Activated naive CD8-positive, alpha-beta T cell treated with anti-CD3 and anti-CD28 coated beads, Interleukin-2, amount 10 ng/mL, durations not matched to agents 7 days and 5 days (primary cell): ENCODE data around the gene AKIRIN2. TPM values are rescaled to one million over a fixed set of nuclear protein-coding genes. Genes with fewer than 3 reads are reported as not detected.

Experiments used
- ATAC-seq: fragments of 150-1000 bp; cut with Tn5 transposase; one replicate; pipeline ENCODE4 v1.10.0; 2021; ENCODE audit warnings: low read depth, moderate library complexity
- POLR2A ChIA-PET: fragments of 350-600 bp; sonication (Branson Sonifier 250); formaldehyde crosslinking; loops from one replicate; lab custom pipeline; 2021; ENCODE audit warnings: antibody characterized with exemption; lab: Charles Lee
- DNase-seq: peaks from one replicate; pipeline ENCODE4 v3.0.0; 2021
- H3K27ac Mint-ChIP-seq: one replicate; pipeline ENCODE4 v1.8.0; 2022; ENCODE audit warnings: mild to moderate bottlenecking, mixed read lengths
- H3K27me3 Mint-ChIP-seq: one replicate; pipeline ENCODE4 v1.8.0; 2022; ENCODE audit warnings: mild to moderate bottlenecking, moderate library complexity, mixed read lengths
- H3K36me3 Mint-ChIP-seq: one replicate; pipeline ENCODE4 v1.8.0; 2021; ENCODE audit warnings: mild to moderate bottlenecking, mixed read lengths
- H3K4me1 Mint-ChIP-seq: one replicate; pipeline ENCODE4 v1.8.0; 2021; ENCODE audit warnings: mixed read lengths
- H3K4me3 Mint-ChIP-seq: one replicate; pipeline ENCODE4 v1.8.0; 2022; ENCODE audit warnings: mild to moderate bottlenecking, moderate library complexity, mixed read lengths
- H3K9me3 Mint-ChIP-seq: one replicate; pipeline ENCODE4 v1.8.0; 2021; ENCODE audit warnings: mixed read lengths
- total RNA-seq, 2 experiments: library from RNA; stranded (reverse); gene quantifications; one replicate each; pipeline ENCODE4 v1.2.3, GENCODE V29; 2021

The AKIRIN2 gene
- total RNA-seq, 2 experiments from 2014 or later, result 45.3 to 51.8 TPM

- Mint-ChIP-seq H3K36me3 (peaks cover 25% of the 10 kb centered on the region), H3K4me1 (peaks cover 10% of the 10 kb centered on the region), H3K27ac (no peak overlapping the region), H3K9me3 (no peaks in the 10 kb centered on the region), H3K4me3 (no peak overlapping the region), H3K27me3 (no peaks in the 10 kb centered on the region)
- POLR2A ChIA-PET, result no interaction called here
- DNase-seq, result no peak
- ATAC-seq, result no peak
Observed at GRCh38 chr6:87653074-87653962, 48.7 kb downstream of the AKIRIN2 start.

GRCh38 chr6:87645080-87645479 lies 57.0 kb downstream of the AKIRIN2 start:
- DNase-seq (no peak), ATAC-seq (peak; percentile 56)
- H3K4me3 Mint-ChIP-seq, result peak overlapping the region; percentile 76
- POLR2A ChIA-PET, result no interaction called here
- peaks cover 10% of the 10 kb centered on the region for H3K36me3 Mint-ChIP-seq
- peaks cover 15% of the 10 kb centered on the region for H3K4me1 Mint-ChIP-seq
- H3K27ac Mint-ChIP-seq, result peak overlapping the region; percentile 79
- no peaks in the 10 kb centered on the region for H3K27me3 Mint-ChIP-seq
- H3K9me3 Mint-ChIP-seq, result no peaks in the 10 kb centered on the region

GRCh38 chr6:87641065-87641692 lies 60.9 kb downstream of the AKIRIN2 start:
- Mint-ChIP-seq H3K4me3 (no peak overlapping the region), H3K27ac (no peak overlapping the region), H3K4me1 (peaks cover 15% of the 10 kb centered on the region), H3K27me3 (no peaks in the 10 kb centered on the region), H3K9me3 (no peaks in the 10 kb centered on the region), H3K36me3 (peaks cover 17% of the 10 kb centered on the region)
- ATAC-seq, result peak; percentile 36
- no peak for DNase-seq
- POLR2A ChIA-PET, result interaction anchor here (0.8 kb wide), 1 partner anchor 61 kb away, joined by 4 read pairs; the partner anchor contains the start of gene AKIRIN2

- no peak overlapping the region for H3K27ac Mint-ChIP-seq
- H3K36me3 Mint-ChIP-seq, result peaks cover 19% of the 10 kb centered on the region
- POLR2A ChIA-PET, result no interaction called here
- ATAC-seq, result no peak
- no peak for DNase-seq
- H3K9me3 Mint-ChIP-seq, result no peaks in the 10 kb centered on the region
- peaks cover 8% of the 10 kb centered on the region for H3K4me1 Mint-ChIP-seq
- no peaks in the 10 kb centered on the region for H3K27me3 Mint-ChIP-seq
- H3K4me3 Mint-ChIP-seq, result no peak overlapping the region
Observed at GRCh38 chr6:87639373-87639772, 62.7 kb downstream of the AKIRIN2 start.

- POLR2A ChIA-PET, result no interaction called here
- no peaks in the 10 kb centered on the region for H3K9me3 Mint-ChIP-seq
- DNase-seq (no peak), ATAC-seq (no peak)
- H3K4me1 Mint-ChIP-seq, result peaks cover 8% of the 10 kb centered on the region
- peaks cover 22% of the 10 kb centered on the region for H3K36me3 Mint-ChIP-seq
- H3K27ac Mint-ChIP-seq, result no peak overlapping the region
- H3K4me3 Mint-ChIP-seq, result no peak overlapping the region
- H3K27me3 Mint-ChIP-seq, result no peaks in the 10 kb centered on the region
Observed at GRCh38 chr6:87637106-87637505, 64.9 kb downstream of the AKIRIN2 start.

- ATAC-seq (no peak), DNase-seq (no peak)
- no peaks in the 10 kb centered on the region for H3K27me3 Mint-ChIP-seq
- no peak overlapping the region for H3K4me3 Mint-ChIP-seq
- POLR2A ChIA-PET, result no interaction called here
- no peaks in the 10 kb centered on the region for H3K9me3 Mint-ChIP-seq
- H3K27ac Mint-ChIP-seq, result no peak overlapping the region
- H3K36me3 Mint-ChIP-seq, result peaks cover 22% of the 10 kb centered on the region
- H3K4me1 Mint-ChIP-seq, result peaks cover 6% of the 10 kb centered on the region
Observed at GRCh38 chr6:87636315-87636714, 65.7 kb downstream of the AKIRIN2 start.

- H3K4me3 Mint-ChIP-seq, result no peak overlapping the region
- H3K27me3 Mint-ChIP-seq, result no peaks in the 10 kb centered on the region
- no peak for DNase-seq
- H3K4me1 Mint-ChIP-seq, result no peaks in the 10 kb centered on the region
- POLR2A ChIA-PET, result no interaction called here
- peaks cover 18% of the 10 kb centered on the region for H3K36me3 Mint-ChIP-seq
- no peak overlapping the region for H3K27ac Mint-ChIP-seq
- no peaks in the 10 kb centered on the region for H3K9me3 Mint-ChIP-seq
- no peak for ATAC-seq
Observed at GRCh38 chr6:87633851-87634250, 68.2 kb downstream of the AKIRIN2 start.

- Mint-ChIP-seq H3K27me3 (no peaks in the 10 kb centered on the region), H3K27ac (no peak overlapping the region), H3K36me3 (peaks cover 18% of the 10 kb centered on the region), H3K4me1 (no peaks in the 10 kb centered on the region), H3K9me3 (no peaks in the 10 kb centered on the region), H3K4me3 (no peak overlapping the region)
- ATAC-seq (no peak), DNase-seq (no peak)
- POLR2A ChIA-PET, result no interaction called here
Observed at GRCh38 chr6:87630746-87631145, 71.3 kb downstream of the AKIRIN2 start.

GRCh38 chr6:87628881-87629280 lies 73.2 kb downstream of the AKIRIN2 start:
- H3K4me3 Mint-ChIP-seq, result no peak overlapping the region
- peaks cover 27% of the 10 kb centered on the region for H3K36me3 Mint-ChIP-seq
- POLR2A ChIA-PET, result no interaction called here
- DNase-seq, result no peak
- no peaks in the 10 kb centered on the region for H3K4me1 Mint-ChIP-seq
- no peaks in the 10 kb centered on the region for H3K27me3 Mint-ChIP-seq
- no peak for ATAC-seq
- H3K27ac Mint-ChIP-seq, result no peak overlapping the region
- H3K9me3 Mint-ChIP-seq, result no peaks in the 10 kb centered on the region

GRCh38 chr6:87628424-87628823 lies 73.6 kb downstream of the AKIRIN2 start:
- peaks cover 27% of the 10 kb centered on the region for H3K36me3 Mint-ChIP-seq
- DNase-seq (no peak), ATAC-seq (no peak)
- H3K27me3 Mint-ChIP-seq, result no peaks in the 10 kb centered on the region
- H3K27ac Mint-ChIP-seq, result no peak overlapping the region
- H3K4me1 Mint-ChIP-seq, result no peaks in the 10 kb centered on the region
- POLR2A ChIA-PET, result no interaction called here
- H3K4me3 Mint-ChIP-seq, result no peak overlapping the region
- no peaks in the 10 kb centered on the region for H3K9me3 Mint-ChIP-seq

Other genes with a start within 250 kb of the AKIRIN2 start
- gene SLC35A1, start 229.3 kb downstream of the AKIRIN2 start, total RNA-seq, result 10 to 100 TPM; 14.1 to 14.9 TPM
- 10 to 100 TPM; 25.4 to 26.8 TPM for gene RARS2, start 112.2 kb downstream of the AKIRIN2 start, total RNA-seq
- gene ORC3, start 112.1 kb downstream of the AKIRIN2 start, total RNA-seq, result 10 to 100 TPM; 28.2 to 32.2 TPM